LNCaP clone FGC (cell line): ENCODE results near the gene PTOV1.

Experiments used
- DNase-seq: peaks from one replicate; pipeline ENCODE4 v3.0.0-alpha.2; 2011; ENCODE audit warnings: low read depth
- H3K4me3 ChIP-seq: 2 replicates; pipeline ENCODE4 v1.5.1; 2011; ENCODE audit warnings: mild to moderate bottlenecking, low read depth, low read length, control low read depth
- TF ChIP-seq, protein P1 (sequence below): IDR thresholded peaks from 2 replicates; pipeline ENCODE4 v1.5.1; 2012; ENCODE audit warnings: mild to moderate bottlenecking; ENCODE audit not compliant: control insufficient read depth, insufficient read depth; ENCODE audit errors: extremely low read depth

Gene PTOV1

DNA sequence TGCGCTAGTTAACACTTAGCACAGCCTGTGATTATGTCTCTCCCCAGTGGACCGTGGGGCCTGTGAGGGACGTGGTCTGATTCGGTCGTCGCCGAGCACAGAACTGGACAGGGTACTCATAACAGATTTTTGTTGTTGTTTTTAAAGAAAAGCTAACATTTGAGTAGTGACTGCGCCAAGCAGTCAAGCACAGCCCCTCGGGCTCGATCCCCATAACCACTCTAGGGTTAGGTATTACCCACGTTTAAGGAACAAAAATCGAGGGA lies 805 bp upstream of the PTOV1 start:
- H3K4me3 ChIP-seq = peak overlapping the region; percentile 91
- TF ChIP-seq, protein P1, sequence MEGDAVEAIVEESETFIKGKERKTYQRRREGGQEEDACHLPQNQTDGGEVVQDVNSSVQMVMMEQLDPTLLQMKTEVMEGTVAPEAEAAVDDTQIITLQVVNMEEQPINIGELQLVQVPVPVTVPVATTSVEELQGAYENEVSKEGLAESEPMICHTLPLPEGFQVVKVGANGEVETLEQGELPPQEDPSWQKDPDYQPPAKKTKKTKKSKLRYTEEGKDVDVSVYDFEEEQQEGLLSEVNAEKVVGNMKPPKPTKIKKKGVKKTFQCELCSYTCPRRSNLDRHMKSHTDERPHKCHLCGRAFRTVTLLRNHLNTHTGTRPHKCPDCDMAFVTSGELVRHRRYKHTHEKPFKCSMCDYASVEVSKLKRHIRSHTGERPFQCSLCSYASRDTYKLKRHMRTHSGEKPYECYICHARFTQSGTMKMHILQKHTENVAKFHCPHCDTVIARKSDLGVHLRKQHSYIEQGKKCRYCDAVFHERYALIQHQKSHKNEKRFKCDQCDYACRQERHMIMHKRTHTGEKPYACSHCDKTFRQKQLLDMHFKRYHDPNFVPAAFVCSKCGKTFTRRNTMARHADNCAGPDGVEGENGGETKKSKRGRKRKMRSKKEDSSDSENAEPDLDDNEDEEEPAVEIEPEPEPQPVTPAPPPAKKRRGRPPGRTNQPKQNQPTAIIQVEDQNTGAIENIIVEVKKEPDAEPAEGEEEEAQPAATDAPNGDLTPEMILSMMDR = no peak
- no peak for DNase-seq

DNA sequence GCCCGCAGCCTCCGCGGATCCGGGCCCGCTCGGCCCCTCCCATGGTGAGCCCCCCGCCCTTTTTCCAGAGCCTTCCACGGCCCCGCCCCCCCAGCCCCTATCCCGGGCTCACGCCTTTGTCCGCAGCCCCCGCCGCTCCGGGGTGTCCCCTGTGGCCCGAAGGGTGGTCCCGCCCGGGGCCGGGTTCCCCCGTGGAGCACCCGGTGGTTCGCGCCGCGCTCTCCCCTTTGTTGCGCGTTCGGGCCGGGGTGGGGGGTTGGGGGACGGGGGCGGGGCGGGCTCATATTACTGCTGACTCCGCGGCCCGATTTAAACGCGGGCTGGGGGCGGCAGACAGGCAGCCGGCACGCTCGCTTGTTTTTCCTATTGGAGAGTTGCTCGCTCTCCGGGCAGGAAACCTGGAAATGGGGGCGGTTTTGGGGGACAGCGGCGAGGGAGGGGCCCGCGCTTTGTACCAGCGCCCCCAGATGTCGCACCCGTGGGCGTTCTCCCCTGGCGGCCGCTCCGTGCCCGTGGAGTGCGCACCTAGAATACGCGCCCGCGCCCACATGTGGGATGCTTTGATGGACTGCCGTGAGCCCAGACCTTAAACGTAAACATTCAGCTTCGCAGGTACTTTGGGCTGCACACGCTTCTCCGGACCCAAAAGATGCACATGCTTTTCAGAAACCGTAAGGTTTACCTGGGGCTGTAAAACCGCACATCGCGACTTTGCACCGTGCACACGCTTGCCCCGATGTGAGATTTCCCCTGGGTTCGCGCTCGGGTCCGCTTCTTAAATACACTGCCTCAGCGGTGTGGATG lies 699 bp downstream of the PTOV1 start:
- DNase-seq = no peak
- TF ChIP-seq, protein P1 = no peak

DNA sequence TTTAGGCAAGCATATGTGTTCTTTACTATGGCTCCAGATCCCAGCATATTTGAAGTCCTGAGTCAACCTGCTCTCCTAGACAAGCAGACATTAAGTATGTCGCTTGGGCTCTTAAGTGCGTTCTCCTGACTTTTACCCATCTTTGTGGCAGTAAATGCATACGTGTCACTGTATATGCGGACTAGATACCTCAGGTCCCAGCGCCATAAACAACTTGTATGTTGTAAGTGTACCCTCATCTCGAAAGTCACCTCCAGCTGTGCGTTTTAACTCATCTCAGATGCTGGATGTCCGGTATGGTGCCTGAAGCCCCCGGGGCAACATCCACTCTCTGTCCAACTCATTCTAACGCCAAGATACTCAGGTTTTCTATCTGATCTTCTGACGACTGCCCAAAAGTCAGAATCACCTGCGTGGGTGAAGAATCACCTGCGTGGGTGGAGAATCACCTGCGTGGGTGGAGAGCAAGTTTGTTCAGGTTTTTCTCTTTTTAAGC lies 1.7 kb downstream of the PTOV1 start:
- TF ChIP-seq, protein P1 = no peak
- no peak for DNase-seq
- H3K4me3 ChIP-seq = peak overlapping the region; percentile 91

More for the DNA sequence above, 699 bp downstream of the PTOV1 start:
- peak overlapping the region; percentile 91 for H3K4me3 ChIP-seq

DNA sequence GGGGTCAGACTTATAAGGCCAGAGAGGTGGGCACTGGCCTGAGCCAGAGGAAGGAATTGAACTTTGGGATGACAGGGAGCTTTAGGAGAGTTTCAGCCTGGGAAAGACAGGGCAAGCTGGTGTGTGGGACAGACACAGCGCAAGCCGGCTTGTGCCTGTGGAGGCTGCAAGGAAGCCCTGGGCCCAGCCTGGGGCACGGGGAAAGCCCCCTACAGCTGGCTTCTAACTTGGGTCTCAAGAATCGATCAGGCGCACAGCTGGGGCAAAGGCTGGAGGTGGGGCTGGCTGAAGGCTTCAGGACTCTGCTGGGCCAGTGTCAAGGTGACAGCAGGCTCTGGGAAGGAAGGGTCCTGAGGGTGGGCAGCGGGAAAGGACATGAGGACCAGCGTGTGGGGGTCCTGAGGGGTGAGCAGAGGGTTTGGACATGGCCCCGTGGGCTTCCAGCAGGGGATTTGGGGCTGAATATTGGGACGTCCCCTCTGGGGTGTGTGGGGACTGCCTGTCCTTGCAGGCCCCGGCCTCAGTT lies 3.0 kb downstream of the PTOV1 start:
- no peak overlapping the region for H3K4me3 ChIP-seq
- no peak for DNase-seq
- TF ChIP-seq, protein P1 = no peak

DNA sequence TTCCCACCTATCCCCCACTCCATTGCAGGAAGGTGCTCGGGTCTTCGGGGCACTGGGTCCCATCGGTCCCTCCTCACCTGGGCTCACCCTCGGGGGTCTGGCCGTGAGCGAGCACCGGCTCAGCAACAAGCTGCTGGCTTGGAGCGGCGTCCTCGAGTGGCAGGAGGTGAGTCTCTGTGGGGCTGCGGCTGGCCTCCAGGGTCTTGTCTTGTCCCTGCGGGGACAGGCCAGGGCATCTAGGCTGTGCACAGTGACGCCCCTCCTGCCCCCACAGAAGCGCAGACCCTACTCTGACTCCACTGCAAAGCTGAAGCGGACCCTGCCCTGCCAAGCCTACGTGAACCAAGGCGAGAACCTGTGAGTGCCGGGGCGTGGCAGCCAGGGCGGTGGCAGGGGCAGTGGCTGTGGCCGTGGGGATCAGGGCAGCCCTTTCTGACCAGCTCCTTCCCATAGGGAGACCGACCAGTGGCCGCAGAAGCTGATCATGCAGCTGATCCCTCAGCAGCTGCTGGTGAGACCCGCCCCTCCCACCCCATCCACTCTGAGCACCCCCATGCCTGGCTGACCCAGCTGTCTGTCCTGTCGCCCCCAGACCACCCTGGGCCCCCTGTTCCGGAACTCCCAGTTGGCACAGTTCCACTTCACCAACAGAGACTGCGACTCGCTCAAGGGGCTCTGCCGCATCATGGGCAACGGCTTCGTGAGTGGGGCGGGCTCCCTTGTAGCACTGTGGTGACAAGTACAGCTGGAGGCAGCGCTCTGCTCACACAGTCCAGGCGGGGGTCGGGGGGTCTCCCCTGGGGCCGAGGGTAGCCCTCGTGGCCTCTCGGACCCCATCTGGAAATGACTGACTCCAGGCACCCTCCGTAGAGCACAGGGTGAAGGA lies 3.7 kb downstream of the PTOV1 start:
- TF ChIP-seq, protein P1 = no peak
- no peak for DNase-seq
- no peak overlapping the region for H3K4me3 ChIP-seq

DNA sequence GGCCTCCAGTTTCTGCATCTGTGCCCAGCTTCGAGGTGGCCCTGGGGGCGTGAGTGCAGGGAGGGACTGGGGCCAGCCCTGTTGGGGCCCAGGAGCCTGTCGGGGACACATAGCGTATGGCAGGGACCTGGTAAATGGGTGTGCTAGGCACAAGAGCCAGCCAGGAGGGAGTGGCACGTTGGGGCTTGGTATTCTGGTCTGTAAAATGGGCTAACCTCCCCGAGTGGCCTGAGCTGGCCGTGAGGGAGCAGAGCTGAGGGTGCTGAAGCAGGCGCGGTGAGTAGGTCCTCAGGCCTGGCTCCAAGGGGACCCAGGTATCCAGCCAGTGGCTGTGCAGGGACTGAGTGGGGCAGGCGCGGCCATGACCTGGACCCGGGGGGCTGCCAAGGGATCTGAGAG lies 4.3 kb downstream of the PTOV1 start:
- no peak for DNase-seq
- TF ChIP-seq, protein P1 = no peak
- H3K4me3 ChIP-seq = no peak overlapping the region
